D721Med (cell line): ENCODE data around the gene WEE1.
"Not testable (repeated sequence)": the region's sequence is repeated elsewhere in the genome, so short reads cannot be mapped to it uniquely, and the experiment has no call there.

ENCODE experiments used
- DNase-seq: peaks from one replicate; pipeline ENCODE4 v3.0.0; 2011; ENCODE audit warnings: low spot score; ENCODE audit not compliant: insufficient read length
- FAIRE-seq: peaks from 2 replicates; lab custom pipeline; 2011; peaks lifted over from hg19 to GRCh38; lab: Jason Lieb, UNC
- TF ChIP-seq, protein P1 (sequence below): IDR thresholded peaks from 2 replicates; pipeline ENCODE4 v1.5.1; 2012; ENCODE audit warnings: mild to moderate bottlenecking, control low read depth; ENCODE audit not compliant: insufficient read depth; ENCODE audit errors: missing control alignments

Gene WEE1

DNA sequence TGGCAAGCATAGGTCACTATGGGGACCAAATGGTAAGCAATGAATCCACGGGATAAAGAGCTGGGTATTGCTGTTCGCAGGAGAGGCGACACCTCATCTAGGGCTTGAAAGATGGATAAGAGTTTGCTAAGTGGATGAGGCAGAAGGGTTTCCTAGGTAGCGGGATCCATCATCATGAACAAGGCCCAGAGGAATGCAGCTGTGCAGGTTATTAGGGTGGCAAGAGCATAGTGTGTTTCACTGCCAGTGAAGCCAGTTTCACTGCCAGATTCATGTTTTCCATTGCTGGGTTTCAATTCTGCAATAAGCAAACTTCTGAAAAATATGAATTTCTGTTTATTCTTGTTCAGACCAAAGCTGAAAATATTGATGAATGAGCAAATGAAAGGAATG, 27.2 kb downstream of the WEE1 start:
- FAIRE-seq = no peak
- DNase-seq = no peak
- TF ChIP-seq, protein P1, sequence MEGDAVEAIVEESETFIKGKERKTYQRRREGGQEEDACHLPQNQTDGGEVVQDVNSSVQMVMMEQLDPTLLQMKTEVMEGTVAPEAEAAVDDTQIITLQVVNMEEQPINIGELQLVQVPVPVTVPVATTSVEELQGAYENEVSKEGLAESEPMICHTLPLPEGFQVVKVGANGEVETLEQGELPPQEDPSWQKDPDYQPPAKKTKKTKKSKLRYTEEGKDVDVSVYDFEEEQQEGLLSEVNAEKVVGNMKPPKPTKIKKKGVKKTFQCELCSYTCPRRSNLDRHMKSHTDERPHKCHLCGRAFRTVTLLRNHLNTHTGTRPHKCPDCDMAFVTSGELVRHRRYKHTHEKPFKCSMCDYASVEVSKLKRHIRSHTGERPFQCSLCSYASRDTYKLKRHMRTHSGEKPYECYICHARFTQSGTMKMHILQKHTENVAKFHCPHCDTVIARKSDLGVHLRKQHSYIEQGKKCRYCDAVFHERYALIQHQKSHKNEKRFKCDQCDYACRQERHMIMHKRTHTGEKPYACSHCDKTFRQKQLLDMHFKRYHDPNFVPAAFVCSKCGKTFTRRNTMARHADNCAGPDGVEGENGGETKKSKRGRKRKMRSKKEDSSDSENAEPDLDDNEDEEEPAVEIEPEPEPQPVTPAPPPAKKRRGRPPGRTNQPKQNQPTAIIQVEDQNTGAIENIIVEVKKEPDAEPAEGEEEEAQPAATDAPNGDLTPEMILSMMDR = no peak

DNA sequence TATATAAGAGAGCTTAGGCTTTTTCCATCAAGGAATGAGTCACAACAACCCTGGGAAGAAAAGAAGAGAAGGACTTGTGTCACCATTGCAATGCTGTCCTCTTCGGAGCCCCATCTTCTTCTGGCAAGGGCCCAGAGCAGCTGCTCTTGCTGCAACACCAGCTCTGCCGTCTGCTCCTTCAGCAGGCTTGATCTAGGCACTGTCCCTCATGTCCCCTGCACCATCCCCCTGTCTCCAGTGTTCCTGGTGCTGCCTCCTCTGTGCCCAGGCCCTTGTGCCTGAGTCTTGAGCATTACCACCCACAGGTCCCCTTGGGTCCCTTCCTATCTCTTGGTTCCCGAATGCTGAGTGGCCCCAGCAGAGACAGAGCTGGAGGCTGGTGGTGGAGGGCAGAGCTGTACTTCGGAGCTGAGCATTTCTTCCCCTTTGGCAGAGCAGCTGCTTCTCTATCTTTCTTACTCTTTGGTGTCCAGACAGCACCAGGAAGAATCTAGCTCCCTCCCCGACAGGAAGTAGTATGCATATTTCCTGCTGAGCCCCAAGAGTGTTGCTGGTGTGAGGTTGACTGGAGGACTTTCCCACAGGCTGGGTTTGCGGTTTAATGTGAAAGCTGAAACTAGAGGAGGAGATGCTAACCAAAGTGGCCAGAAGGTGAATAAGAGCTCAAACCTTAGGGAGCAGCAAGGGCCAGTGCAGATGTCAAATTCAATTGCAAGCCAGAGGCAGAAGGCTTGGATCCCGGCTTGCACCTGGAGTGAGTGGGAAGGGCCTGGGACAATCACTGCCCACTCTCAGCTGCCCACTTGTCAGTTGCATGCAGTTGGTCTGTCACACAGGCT, 27.8 kb downstream of the WEE1 start:
- FAIRE-seq (no peak), DNase-seq (no peak)
- TF ChIP-seq, protein P1 = no peak

DNA sequence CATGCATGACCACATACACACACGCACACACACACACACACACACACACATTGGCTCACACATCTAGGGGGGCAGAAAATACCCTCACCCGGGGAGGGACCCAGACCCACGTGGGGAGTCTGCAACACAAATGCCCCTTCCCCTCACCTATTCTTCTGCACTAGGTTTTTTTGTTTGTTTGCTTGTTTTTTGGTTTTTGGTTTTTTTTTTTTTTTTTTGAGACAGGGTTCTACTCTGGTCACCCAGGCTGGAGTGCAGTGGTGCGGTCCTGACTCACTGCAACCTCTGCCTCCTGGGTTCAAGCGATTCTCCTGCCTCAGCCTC, 28.4 kb downstream of the WEE1 start:
- TF ChIP-seq, protein P1 = no peak
- FAIRE-seq (no peak), DNase-seq (no peak)

DNA sequence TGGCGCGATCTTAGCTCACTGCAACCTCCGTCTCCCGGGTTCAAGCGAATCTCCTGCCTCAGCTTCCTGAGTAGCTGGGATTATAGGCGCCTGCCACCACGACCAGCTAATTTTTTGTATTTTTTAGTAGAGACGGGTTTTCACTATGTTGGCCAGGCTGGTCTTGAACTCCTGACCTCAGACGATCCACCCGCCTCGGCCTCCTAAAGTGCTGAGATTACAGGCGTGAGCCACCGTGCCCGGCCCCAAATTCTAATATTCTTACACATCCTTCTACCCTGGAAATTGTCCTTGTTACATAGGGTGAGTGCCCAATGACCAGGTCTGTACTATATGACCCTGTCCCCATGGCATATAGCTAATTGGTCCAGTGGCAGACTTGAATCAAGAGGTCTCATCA, 29.7 kb downstream of the WEE1 start:
- FAIRE-seq, DNase-seq: not testable (repeated sequence)

DNA sequence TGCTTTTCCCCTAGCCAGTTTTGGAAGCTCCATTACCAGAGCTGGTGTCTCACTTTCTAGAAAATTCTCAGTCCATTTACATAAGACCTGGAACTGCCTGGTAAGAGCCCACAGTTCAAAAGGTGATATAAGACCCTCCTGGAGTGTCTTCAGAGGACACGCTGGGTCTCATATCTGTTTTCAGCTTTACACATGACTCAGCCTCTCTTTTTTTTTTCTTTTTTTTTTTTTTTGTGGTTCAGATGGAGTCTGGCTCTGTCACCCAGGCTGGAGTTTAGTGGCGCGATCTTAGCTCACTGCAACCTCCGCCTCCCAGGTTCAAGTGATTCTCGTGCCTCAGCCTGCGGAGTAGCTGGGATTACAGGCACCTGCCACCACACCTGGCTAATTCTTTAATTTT, 30.7 kb downstream of the WEE1 start:
- TF ChIP-seq, protein P1 = no peak
- FAIRE-seq (no peak), DNase-seq (no peak)

DNA sequence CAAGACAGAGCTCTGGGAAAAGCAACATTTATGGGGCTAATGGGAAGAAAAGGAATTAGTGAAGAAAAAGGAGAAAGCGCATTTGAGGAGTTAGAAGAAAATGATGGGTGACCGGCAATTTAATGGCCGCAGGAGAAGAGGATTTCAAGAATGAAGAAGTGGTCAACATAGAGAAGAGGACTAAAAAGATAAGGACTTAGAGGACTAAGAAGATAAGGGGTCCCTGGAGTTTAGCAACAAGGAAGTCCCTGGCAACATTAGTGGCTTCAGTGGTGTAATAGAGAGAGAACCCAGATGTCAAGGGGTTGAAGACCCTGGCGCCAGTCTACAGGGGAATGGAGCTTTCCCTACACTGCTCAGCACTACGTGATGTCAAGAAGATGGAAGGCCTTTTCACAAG, 32.3 kb downstream of the WEE1 start:
- FAIRE-seq = no peak
- no peak for DNase-seq
- TF ChIP-seq, protein P1 = no peak

DNA sequence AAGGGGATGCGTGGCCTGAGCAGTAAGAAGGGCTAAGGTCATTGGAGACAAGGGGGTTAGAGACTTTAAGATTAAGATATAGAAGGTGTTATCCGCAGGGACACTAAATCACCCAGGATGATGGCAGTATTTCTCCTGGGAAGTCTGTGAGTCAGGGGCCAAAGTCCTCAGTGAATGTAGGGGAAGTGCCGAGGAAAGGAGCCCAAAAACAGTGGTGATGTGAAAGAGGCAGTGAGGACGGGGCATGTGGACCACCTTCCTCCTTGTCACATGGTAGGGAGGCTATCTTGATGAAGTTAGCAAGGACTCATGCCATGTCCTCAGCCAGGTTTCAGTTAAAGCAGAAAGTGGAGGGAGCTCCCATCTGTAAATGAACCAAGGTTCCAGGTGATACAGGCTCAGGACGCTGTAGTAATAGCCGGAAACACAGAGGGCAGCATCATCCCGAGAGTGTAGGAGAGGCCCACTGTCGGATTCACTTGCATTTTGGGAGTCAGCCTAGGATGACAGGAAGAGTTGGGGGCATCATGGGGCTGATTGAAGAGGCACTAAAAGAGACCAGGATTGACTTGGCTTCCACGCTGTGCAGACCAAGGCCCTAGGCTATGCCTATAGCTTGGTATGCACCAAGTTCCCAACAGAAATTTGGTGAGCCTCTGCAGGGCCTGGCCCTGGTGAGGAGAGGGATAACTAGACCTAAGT, 33.5 kb downstream of the WEE1 start:
- DNase-seq = no peak
- no peak for FAIRE-seq
- TF ChIP-seq, protein P1 = no peak
